ENCODE measurements around the gene CYB5R2. TPM values are rescaled to one million over a fixed set of nuclear protein-coding genes. Genes with fewer than 3 reads are reported as not detected.

The CYB5R2 gene
- polyA plus RNA-seq, 1 experiment, result 7.3 TPM

- no peak for TF ChIP-seq CTCF (IDR thresholded peaks at IDR 0.05; ENCODE audit: low read depth, low read length)
- no peaks in the 10 kb centered on the region; the same call in 1 of the 2 replicates for H3K9me3 ChIP-seq (ENCODE audit: control insufficient read depth, insufficient read depth, low read length)
- ChIA-PET POLR2A (no interaction called here), CTCF (interaction anchor here (1.2 to 2.8 kb wide), 2 partner anchors 16 to 100 kb away, joined by 3 to 15 read pairs; no protein-coding TSS in a partner anchor)
- no peak overlapping the region for H3K4me3 ChIP-seq (ENCODE audit: low read depth, low read length)
- H3K27ac ChIP-seq (ENCODE audit: low read depth, low read length), result no peak overlapping the region
- peaks cover 20% of the 10 kb centered on the region for H3K27me3 ChIP-seq (ENCODE audit: control insufficient read depth, insufficient read depth, low read length)
- no peak for DNase-seq (ENCODE audit: low read depth, low spot score)
Observed at GRCh38 chr11:7671347-7672215, 1.7 kb downstream of the CYB5R2 start.

- ChIA-PET CTCF (interaction anchor here (2.8 kb wide), 1 partner anchor 99 kb away, joined by 15 read pairs; no protein-coding TSS in a partner anchor), POLR2A (no interaction called here)
- Histone ChIP-seq H3K4me3 (ENCODE audit: low read depth, low read length) (no peak overlapping the region), H3K27ac (ENCODE audit: low read depth, low read length) (no peak overlapping the region), H3K9me3 (ENCODE audit: control insufficient read depth, insufficient read depth, low read length) (no peaks in the 10 kb centered on the region; the same call in 1 of the 2 replicates), H3K27me3 (ENCODE audit: control insufficient read depth, insufficient read depth, low read length) (peaks cover 17% of the 10 kb centered on the region)
- DNase-seq (ENCODE audit: low read depth, low spot score), result no peak
- TF ChIP-seq CTCF (IDR thresholded peaks at IDR 0.05; ENCODE audit: low read depth, low read length), result no peak
Observed at GRCh38 chr11:7670641-7671040, 2.7 kb downstream of the CYB5R2 start.

GRCh38 chr11:7668911-7669310 is 4.4 kb downstream of the CYB5R2 start:
- ChIA-PET CTCF (interaction anchor here (0.7 to 5.6 kb wide), 3 partner anchors 13 to 96 kb away, joined by 3 to 90 read pairs (median 3); no protein-coding TSS in a partner anchor), POLR2A (no interaction called here)
- TF ChIP-seq CTCF (IDR thresholded peaks at IDR 0.05; ENCODE audit: low read depth, low read length), result no peak
- no peak for DNase-seq (ENCODE audit: low read depth, low spot score)
- H3K27me3 ChIP-seq (ENCODE audit: control insufficient read depth, insufficient read depth, low read length), result peaks cover 8% of the 10 kb centered on the region
- H3K27ac ChIP-seq (ENCODE audit: low read depth, low read length), result no peak overlapping the region
- H3K4me3 ChIP-seq (ENCODE audit: low read depth, low read length), result no peak overlapping the region
- no peaks in the 10 kb centered on the region; the same call in 1 of the 2 replicates for H3K9me3 ChIP-seq (ENCODE audit: control insufficient read depth, insufficient read depth, low read length)

DNA sequence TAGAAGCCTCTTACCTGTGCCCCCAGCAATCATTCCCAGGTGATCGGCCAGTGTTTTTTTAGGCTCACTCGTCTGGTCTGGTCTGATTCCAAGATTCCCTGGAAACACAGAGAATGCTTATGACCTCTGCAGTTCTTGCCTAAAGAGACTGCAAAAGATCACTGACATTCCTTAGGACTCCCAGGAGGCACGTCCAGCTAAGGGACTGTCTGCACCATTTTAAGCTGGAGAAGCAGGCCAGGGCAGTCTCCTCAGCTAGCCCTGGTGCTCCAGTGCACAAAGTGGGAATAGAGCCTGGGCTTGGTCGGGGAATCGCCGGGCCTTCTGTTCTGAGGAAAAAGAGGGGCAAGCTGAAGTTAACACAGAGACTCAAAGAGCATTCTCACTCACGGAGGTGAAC is 4.8 kb downstream of the CYB5R2 start:
- no peaks in the 10 kb centered on the region; the same call in 1 of the 2 replicates for H3K9me3 ChIP-seq (ENCODE audit: control insufficient read depth, insufficient read depth, low read length)
- DNase-seq (ENCODE audit: low read depth, low spot score), result no peak
- ChIA-PET POLR2A (no interaction called here), CTCF (interaction anchor here (0.7 to 5.6 kb wide), 3 partner anchors 13 to 96 kb away, joined by 3 to 90 read pairs (median 3); no protein-coding TSS in a partner anchor)
- H3K27me3 ChIP-seq (ENCODE audit: control insufficient read depth, insufficient read depth, low read length), result peaks cover 6% of the 10 kb centered on the region
- no peak overlapping the region for H3K27ac ChIP-seq (ENCODE audit: low read depth, low read length)
- TF ChIP-seq CTCF (IDR thresholded peaks at IDR 0.05; ENCODE audit: low read depth, low read length), result no peak
- H3K4me3 ChIP-seq (ENCODE audit: low read depth, low read length), result no peak overlapping the region

DNA sequence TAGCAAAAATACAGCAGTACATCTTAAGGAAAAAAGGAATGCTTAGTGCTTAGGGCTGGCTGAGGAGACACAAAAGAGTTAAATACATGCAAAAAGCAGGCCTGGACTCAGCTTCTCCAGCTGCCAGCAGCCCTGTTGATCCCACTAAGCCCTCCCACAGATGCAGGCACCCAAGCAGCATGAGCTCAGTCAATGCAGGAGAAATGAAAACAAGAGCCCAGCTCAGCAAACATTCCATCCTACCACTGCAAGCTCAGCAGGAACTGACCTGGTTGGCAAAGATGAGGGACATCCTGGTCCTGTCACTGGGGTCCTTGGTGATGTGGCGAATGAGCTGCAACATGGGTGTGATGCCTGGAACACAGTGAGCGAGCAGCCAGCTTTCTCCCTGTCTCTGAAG is 5.8 kb downstream of the CYB5R2 start:
- no peaks in the 10 kb centered on the region for H3K9me3 ChIP-seq (ENCODE audit: control insufficient read depth, insufficient read depth, low read length)
- ChIA-PET POLR2A (no interaction called here), CTCF (interaction anchor here (0.7 to 5.6 kb wide), 6 partner anchors 10 to 154 kb away, joined by 3 to 90 read pairs (median 4); partner anchors contain the start of gene PPFIBP2)
- no peak overlapping the region for H3K27ac ChIP-seq (ENCODE audit: low read depth, low read length)
- no peak overlapping the region for H3K4me3 ChIP-seq (ENCODE audit: low read depth, low read length)
- no peaks in the 10 kb centered on the region for H3K27me3 ChIP-seq (ENCODE audit: control insufficient read depth, insufficient read depth, low read length)
- no peak for DNase-seq (ENCODE audit: low read depth, low spot score)
- no peak for TF ChIP-seq CTCF (IDR thresholded peaks at IDR 0.05; ENCODE audit: low read depth, low read length)

Data from AG04450 (cell line).